ENCODE measurements around the gene ASB10.

Gene ASB10

GRCh38 chr7:151135525-151135845, 51.6 kb downstream of the ASB10 start:
- H3K27ac Mint-ChIP-seq = no peak overlapping the region
- no peaks in the 10 kb centered on the region for H3K27me3 Mint-ChIP-seq (ENCODE audit: low read depth)
- H3K4me3 Mint-ChIP-seq = no peak overlapping the region
- no peaks in the 10 kb centered on the region for H3K36me3 Mint-ChIP-seq (ENCODE audit: low read depth)
- no peaks in the 10 kb centered on the region for H3K9me3 Mint-ChIP-seq
- no peaks in the 10 kb centered on the region for H3K4me1 Mint-ChIP-seq (ENCODE audit: low read depth)

GRCh38 chr7:151134743-151135524, 52.1 kb downstream of the ASB10 start:
- H3K9me3 Mint-ChIP-seq = no peaks in the 10 kb centered on the region
- no peaks in the 10 kb centered on the region for H3K4me1 Mint-ChIP-seq (ENCODE audit: low read depth)
- H3K4me3 Mint-ChIP-seq = no peak overlapping the region
- H3K36me3 Mint-ChIP-seq (ENCODE audit: low read depth) = no peaks in the 10 kb centered on the region
- H3K27ac Mint-ChIP-seq = no peak overlapping the region
- no peaks in the 10 kb centered on the region for H3K27me3 Mint-ChIP-seq (ENCODE audit: low read depth)

- Mint-ChIP-seq H3K36me3 (ENCODE audit: low read depth) (no peaks in the 10 kb centered on the region), H3K27ac (no peak overlapping the region), H3K4me3 (no peak overlapping the region)
Observed at GRCh38 chr7:151133986-151134742, 52.9 kb downstream of the ASB10 start.

GRCh38 chr7:151133266-151133985, 53.6 kb downstream of the ASB10 start:
- Mint-ChIP-seq H3K9me3 (no peaks in the 10 kb centered on the region), H3K4me3 (no peak overlapping the region), H3K27ac (no peak overlapping the region), H3K36me3 (ENCODE audit: low read depth) (no peaks in the 10 kb centered on the region), H3K27me3 (ENCODE audit: low read depth) (no peaks in the 10 kb centered on the region), H3K4me1 (ENCODE audit: low read depth) (no peaks in the 10 kb centered on the region)

More at GRCh38 chr7:151133986-151134742, 52.9 kb downstream of the ASB10 start:
- H3K9me3 Mint-ChIP-seq = no peaks in the 10 kb centered on the region
- no peaks in the 10 kb centered on the region for H3K4me1 Mint-ChIP-seq (ENCODE audit: low read depth)
- H3K27me3 Mint-ChIP-seq (ENCODE audit: low read depth) = no peaks in the 10 kb centered on the region

- H3K4me1 Mint-ChIP-seq (ENCODE audit: low read depth) = no peaks in the 10 kb centered on the region
- no peak overlapping the region for H3K4me3 Mint-ChIP-seq
- H3K27ac Mint-ChIP-seq = no peak overlapping the region
- no peaks in the 10 kb centered on the region for H3K9me3 Mint-ChIP-seq
- no peaks in the 10 kb centered on the region for H3K27me3 Mint-ChIP-seq (ENCODE audit: low read depth)
- H3K36me3 Mint-ChIP-seq (ENCODE audit: low read depth) = no peaks in the 10 kb centered on the region
Observed at GRCh38 chr7:151132461-151133205, 54.4 kb downstream of the ASB10 start.

- Mint-ChIP-seq H3K4me3 (no peak overlapping the region), H3K4me1 (ENCODE audit: low read depth) (no peaks in the 10 kb centered on the region), H3K9me3 (no peaks in the 10 kb centered on the region), H3K36me3 (ENCODE audit: low read depth) (no peaks in the 10 kb centered on the region), H3K27ac (no peak overlapping the region), H3K27me3 (ENCODE audit: low read depth) (no peaks in the 10 kb centered on the region)
Observed at GRCh38 chr7:151131592-151132293, 55.3 kb downstream of the ASB10 start.

- no peaks in the 10 kb centered on the region for H3K9me3 Mint-ChIP-seq
- H3K27ac Mint-ChIP-seq = no peak overlapping the region
- H3K4me1 Mint-ChIP-seq (ENCODE audit: low read depth) = no peaks in the 10 kb centered on the region
- no peaks in the 10 kb centered on the region for H3K36me3 Mint-ChIP-seq (ENCODE audit: low read depth)
- no peak overlapping the region for H3K4me3 Mint-ChIP-seq
- H3K27me3 Mint-ChIP-seq (ENCODE audit: low read depth) = no peaks in the 10 kb centered on the region
Observed at GRCh38 chr7:151131224-151131591, 55.8 kb downstream of the ASB10 start.

- Mint-ChIP-seq H3K4me3 (no peak overlapping the region), H3K27ac (no peak overlapping the region), H3K36me3 (ENCODE audit: low read depth) (no peaks in the 10 kb centered on the region), H3K27me3 (ENCODE audit: low read depth) (no peaks in the 10 kb centered on the region), H3K4me1 (ENCODE audit: low read depth) (no peaks in the 10 kb centered on the region), H3K9me3 (no peaks in the 10 kb centered on the region)
Observed at GRCh38 chr7:151130741-151131157, 56.3 kb downstream of the ASB10 start.

- Mint-ChIP-seq H3K27ac (no peak overlapping the region), H3K4me1 (ENCODE audit: low read depth) (no peaks in the 10 kb centered on the region), H3K4me3 (no peak overlapping the region), H3K27me3 (ENCODE audit: low read depth) (no peaks in the 10 kb centered on the region), H3K36me3 (ENCODE audit: low read depth) (no peaks in the 10 kb centered on the region), H3K9me3 (no peaks in the 10 kb centered on the region)
Observed at GRCh38 chr7:151129960-151130591, 57.0 kb downstream of the ASB10 start.

- no peak overlapping the region for H3K27ac Mint-ChIP-seq
- no peak overlapping the region for H3K4me3 Mint-ChIP-seq
- H3K27me3 Mint-ChIP-seq (ENCODE audit: low read depth) = no peaks in the 10 kb centered on the region
- H3K4me1 Mint-ChIP-seq (ENCODE audit: low read depth) = no peaks in the 10 kb centered on the region
- no peaks in the 10 kb centered on the region for H3K36me3 Mint-ChIP-seq (ENCODE audit: low read depth)
- H3K9me3 Mint-ChIP-seq = no peaks in the 10 kb centered on the region
Observed at GRCh38 chr7:151129117-151129959, 57.7 kb downstream of the ASB10 start.

GRCh38 chr7:151128716-151129115, 58.3 kb downstream of the ASB10 start:
- no peaks in the 10 kb centered on the region for H3K27me3 Mint-ChIP-seq (ENCODE audit: low read depth)
- no peak overlapping the region for H3K27ac Mint-ChIP-seq
- H3K4me3 Mint-ChIP-seq = no peak overlapping the region
- no peaks in the 10 kb centered on the region for H3K9me3 Mint-ChIP-seq
- H3K36me3 Mint-ChIP-seq (ENCODE audit: low read depth) = peaks cover 3% of the 10 kb centered on the region
- no peaks in the 10 kb centered on the region for H3K4me1 Mint-ChIP-seq (ENCODE audit: low read depth)

- Mint-ChIP-seq H3K4me3 (no peak overlapping the region), H3K9me3 (no peaks in the 10 kb centered on the region), H3K27me3 (ENCODE audit: low read depth) (no peaks in the 10 kb centered on the region), H3K36me3 (ENCODE audit: low read depth) (peaks cover 5% of the 10 kb centered on the region), H3K27ac (no peak overlapping the region), H3K4me1 (ENCODE audit: low read depth) (no peaks in the 10 kb centered on the region)
Observed at GRCh38 chr7:151128144-151128543, 58.9 kb downstream of the ASB10 start.
